Measurements from ENCODE around the gene ANP32A.
"Not testable (repeated sequence)": the region's sequence is repeated elsewhere in the genome, so short reads cannot be mapped to it uniquely, and the experiment has no call there.

Gene ANP32A

GRCh38 chr15:68781766-68782588, 38.7 kb downstream of the ANP32A start:
- DNase-seq (ENCODE audit: low read depth): no peak

- no peak for DNase-seq (ENCODE audit: low read depth)
Observed at GRCh38 chr15:68781217-68781616, 39.5 kb downstream of the ANP32A start.

- DNase-seq (ENCODE audit: low read depth): no peak
Observed at GRCh38 chr15:68778876-68779275, 41.8 kb downstream of the ANP32A start.

- DNase-seq (ENCODE audit: low read depth): no peak
Observed at GRCh38 chr15:68776477-68777270, 44.0 kb downstream of the ANP32A start.

- DNase-seq (ENCODE audit: low read depth): no peak
Observed at GRCh38 chr15:68775671-68776476, 44.8 kb downstream of the ANP32A start.

GRCh38 chr15:68775236-68775577, 45.5 kb downstream of the ANP32A start:
- DNase-seq (ENCODE audit: low read depth): no peak

GRCh38 chr15:68774521-68775235, 46.0 kb downstream of the ANP32A start:
- no peak for DNase-seq (ENCODE audit: low read depth)

- DNase-seq (ENCODE audit: low read depth): no peak
Observed at GRCh38 chr15:68774120-68774519, 46.6 kb downstream of the ANP32A start.

GRCh38 chr15:68773036-68773435, 47.7 kb downstream of the ANP32A start:
- DNase-seq (ENCODE audit: low read depth): no peak

GRCh38 chr15:68770216-68770615, 50.5 kb downstream of the ANP32A start:
- no peak for DNase-seq (ENCODE audit: low read depth)

- no peak for DNase-seq (ENCODE audit: low read depth)
Observed at GRCh38 chr15:68769702-68770101, 51.0 kb downstream of the ANP32A start.

GRCh38 chr15:68768321-68768720, 52.4 kb downstream of the ANP32A start:
- DNase-seq (ENCODE audit: low read depth): no peak

- no peak for DNase-seq (ENCODE audit: low read depth)
Observed at GRCh38 chr15:68767833-68768232, 52.9 kb downstream of the ANP32A start.

GRCh38 chr15:68765602-68766368, 54.9 kb downstream of the ANP32A start:
- DNase-seq (ENCODE audit: low read depth): no peak

- no peak for DNase-seq (ENCODE audit: low read depth)
Observed at GRCh38 chr15:68764090-68764489, 56.6 kb downstream of the ANP32A start.

GRCh38 chr15:68763063-68763462, 57.6 kb downstream of the ANP32A start:
- no peak for DNase-seq (ENCODE audit: low read depth)

GRCh38 chr15:68759982-68760579, 60.6 kb downstream of the ANP32A start:
- DNase-seq (ENCODE audit: low read depth): not testable (repeated sequence)

GRCh38 chr15:68755731-68756130, 65.0 kb downstream of the ANP32A start:
- DNase-seq (ENCODE audit: low read depth): no peak

- no peak for DNase-seq (ENCODE audit: low read depth)
Observed at GRCh38 chr15:68751622-68752021, 69.1 kb downstream of the ANP32A start.

GRCh38 chr15:68749793-68750192, 70.9 kb downstream of the ANP32A start:
- DNase-seq (ENCODE audit: low read depth): no peak

- DNase-seq (ENCODE audit: low read depth): no peak
Observed at GRCh38 chr15:68749365-68749764, 71.3 kb downstream of the ANP32A start.

Measured in activated T-cell treated with anti-CD3 and anti-CD28 coated beads for 1 hour (primary cell).